OCI-LY7 (cell line): Measurements from ENCODE around the gene FAM162A. TPM values are rescaled to one million over a fixed set of nuclear protein-coding genes. Genes with fewer than 3 reads are reported as not detected.

Experiments used
- BruUV-seq: library from RNA; stranded (reverse); fragments of 400-500 nt; replicated peaks from 2 replicates; lab custom pipeline; 2021; lab: Mats Ljungman, UMichigan
- CTCF ChIA-PET: fragments of 300-600 bp; sonication (Branson Sonifier 250); formaldehyde crosslinking; loops from one replicate; lab custom pipeline; 2022; ENCODE audit warnings: antibody characterized with exemption; ENCODE audit not compliant: unreplicated experiment; lab: Charles Lee
- POLR2A ChIA-PET: fragments of 300-600 bp; sonication (Branson Sonifier 250); formaldehyde crosslinking; loops from one replicate; lab custom pipeline; 2022; ENCODE audit warnings: antibody characterized with exemption; lab: Charles Lee
- DNase-seq: peaks from one replicate; pipeline ENCODE4 v3.0.0-alpha.2; 2015; ENCODE audit warnings: low spot score
- H2AFZ ChIP-seq: fragments of 200-600 bp; sonication (generic), shearing (Covaris generic); 2 replicates; pipeline ENCODE4 v1.6.1; 2014; ENCODE audit warnings: mild to moderate bottlenecking, antibody characterized with exemption, low read length, moderate library complexity
- H3K27ac ChIP-seq: fragments of 200-600 bp; sonication (generic); 2 replicates; pipeline ENCODE4 v1.5.1; 2014; ENCODE audit warnings: mixed run types, low read depth, mild to moderate bottlenecking, moderate library complexity, low read length, inconsistent platforms; ENCODE audit not compliant: poor library complexity, severe bottlenecking
- H3K36me3 ChIP-seq: fragments of 200-600 bp; sonication (generic); 2 replicates; pipeline ENCODE4 v1.6.1; 2014; ENCODE audit warnings: mild to moderate bottlenecking, antibody characterized with exemption, low read length, moderate library complexity, mixed read lengths; ENCODE audit not compliant: insufficient read depth
- H3K4me1 ChIP-seq: fragments of 200-600 bp; sonication (generic); 2 replicates; pipeline ENCODE4 v1.5.1; 2014; ENCODE audit warnings: mild to moderate bottlenecking, low read length; ENCODE audit not compliant: insufficient read depth, poor library complexity, severe bottlenecking
- H3K4me2 ChIP-seq: fragments of 200-600 bp; sonication (generic); 2 replicates; pipeline ENCODE4 v1.6.1; 2014; ENCODE audit warnings: mild to moderate bottlenecking, low read length
- H3K4me3 ChIP-seq: fragments of 200-600 bp; sonication (generic); 2 replicates; pipeline ENCODE4 v1.5.1; 2014; ENCODE audit warnings: mild to moderate bottlenecking, low read depth, low read length; ENCODE audit not compliant: poor library complexity, severe bottlenecking
- H3K79me2 ChIP-seq: fragments of 200-600 bp; sonication (generic); 2 replicates; pipeline ENCODE4 v1.6.1; 2016; ENCODE audit warnings: low read depth, mild to moderate bottlenecking, low read length, moderate library complexity, mixed read lengths; ENCODE audit not compliant: insufficient read depth
- H3K9me2 ChIP-seq: fragments of 200-600 bp; sonication (generic); 2 replicates; pipeline ENCODE4 v1.6.1; 2016; ENCODE audit warnings: mild to moderate bottlenecking, low read length, mixed read lengths; ENCODE audit not compliant: insufficient read depth
- H3K9me3 ChIP-seq: fragments of 200-600 bp; sonication (generic); 2 replicates; pipeline ENCODE4 v1.6.1; 2014; ENCODE audit warnings: mild to moderate bottlenecking, mixed run types, low read length, mixed read lengths
- H4K20me1 ChIP-seq: fragments of 200-600 bp; sonication (generic); 2 replicates; pipeline ENCODE4 v1.6.1; 2014; ENCODE audit warnings: mild to moderate bottlenecking, antibody characterized with exemption, low read length, moderate library complexity, mixed read lengths; ENCODE audit not compliant: insufficient read depth
- EZH2phosphoT487 ChIP-seq: fragments of 200-600 bp; sonication (generic); IDR thresholded peaks from 2 replicates; pipeline ENCODE4 v1.6.1; 2018; ENCODE audit warnings: low read depth, borderline replicate concordance, mild to moderate bottlenecking, mixed run types, antibody characterized with exemption, low read length, moderate library complexity, mixed read lengths
- intact Hi-C: fragments of 100-400 bp; cut with micrococcal nuclease; formaldehyde crosslinking; loops from one replicate; pipeline ENCODE4 v1.10.0; 2022; ENCODE audit not compliant: unreplicated experiment
- total RNA-seq, 2 experiments: library from RNA; depleted of rRNA in 1 of 2; stranded (reverse); fragments of >200 nt in 1 of 2; shearing (Covaris generic) in 1 of 2; gene quantifications; 2 replicates each; pipeline ENCODE4 v1.2.3, GENCODE V29; 2014 to 2022
- TF ChIP-seq, protein P1 (sequence below): fragments of 200-600 bp; sonication (generic); conservative IDR thresholded peaks from 2 replicates; pipeline ENCODE4 v1.5.1; 2014; ENCODE audit warnings: mild to moderate bottlenecking, antibody characterized with exemption, low read length, moderate library complexity, mixed read lengths

The FAM162A gene
- total RNA-seq, 2 experiments from 2014 or later: 43.2 to 61.1 TPM

DNA sequence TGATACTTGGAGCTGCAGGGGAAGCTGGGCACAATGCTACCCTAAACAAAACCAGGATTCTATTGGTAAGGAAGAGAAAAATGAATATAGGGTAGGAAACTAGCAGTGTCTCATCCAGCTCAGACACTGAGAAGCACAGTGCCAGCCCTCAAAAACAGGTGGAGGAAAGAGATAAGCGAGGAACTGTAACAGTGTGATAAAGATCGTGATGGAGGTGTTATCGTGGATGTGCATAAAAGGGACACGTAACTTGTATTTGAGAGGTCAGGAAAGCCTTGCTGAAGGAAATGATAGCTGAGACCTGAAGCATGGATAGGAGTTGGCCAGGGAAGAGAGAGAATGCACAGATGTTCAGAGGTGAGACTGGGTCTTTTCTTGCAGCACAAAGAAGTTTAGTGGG lies 28.4 kb upstream of the FAM162A start:
- Histone ChIP-seq H3K4me3 (no peak overlapping the region), H3K9me3 (no peaks in the 10 kb centered on the region), H3K79me2 (no peaks in the 10 kb centered on the region), H2AFZ (no peak overlapping the region), H4K20me1 (no peaks in the 10 kb centered on the region), H3K4me1 (no peaks in the 10 kb centered on the region), H3K27ac (no peak overlapping the region), H3K9me2 (no peaks in the 10 kb centered on the region), H3K36me3 (peaks cover 30% of the 10 kb centered on the region), H3K4me2 (no peak overlapping the region)
- POLR2A ChIA-PET: no interaction called here
- no TSS peak for BruUV-seq
- CTCF ChIA-PET: no interaction called here
- intact Hi-C loops: no loop called here
- DNase-seq: no peak
- TF ChIP-seq EZH2phosphoT487: no peak
- TF ChIP-seq, protein P1, sequence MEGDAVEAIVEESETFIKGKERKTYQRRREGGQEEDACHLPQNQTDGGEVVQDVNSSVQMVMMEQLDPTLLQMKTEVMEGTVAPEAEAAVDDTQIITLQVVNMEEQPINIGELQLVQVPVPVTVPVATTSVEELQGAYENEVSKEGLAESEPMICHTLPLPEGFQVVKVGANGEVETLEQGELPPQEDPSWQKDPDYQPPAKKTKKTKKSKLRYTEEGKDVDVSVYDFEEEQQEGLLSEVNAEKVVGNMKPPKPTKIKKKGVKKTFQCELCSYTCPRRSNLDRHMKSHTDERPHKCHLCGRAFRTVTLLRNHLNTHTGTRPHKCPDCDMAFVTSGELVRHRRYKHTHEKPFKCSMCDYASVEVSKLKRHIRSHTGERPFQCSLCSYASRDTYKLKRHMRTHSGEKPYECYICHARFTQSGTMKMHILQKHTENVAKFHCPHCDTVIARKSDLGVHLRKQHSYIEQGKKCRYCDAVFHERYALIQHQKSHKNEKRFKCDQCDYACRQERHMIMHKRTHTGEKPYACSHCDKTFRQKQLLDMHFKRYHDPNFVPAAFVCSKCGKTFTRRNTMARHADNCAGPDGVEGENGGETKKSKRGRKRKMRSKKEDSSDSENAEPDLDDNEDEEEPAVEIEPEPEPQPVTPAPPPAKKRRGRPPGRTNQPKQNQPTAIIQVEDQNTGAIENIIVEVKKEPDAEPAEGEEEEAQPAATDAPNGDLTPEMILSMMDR: no peak

DNA sequence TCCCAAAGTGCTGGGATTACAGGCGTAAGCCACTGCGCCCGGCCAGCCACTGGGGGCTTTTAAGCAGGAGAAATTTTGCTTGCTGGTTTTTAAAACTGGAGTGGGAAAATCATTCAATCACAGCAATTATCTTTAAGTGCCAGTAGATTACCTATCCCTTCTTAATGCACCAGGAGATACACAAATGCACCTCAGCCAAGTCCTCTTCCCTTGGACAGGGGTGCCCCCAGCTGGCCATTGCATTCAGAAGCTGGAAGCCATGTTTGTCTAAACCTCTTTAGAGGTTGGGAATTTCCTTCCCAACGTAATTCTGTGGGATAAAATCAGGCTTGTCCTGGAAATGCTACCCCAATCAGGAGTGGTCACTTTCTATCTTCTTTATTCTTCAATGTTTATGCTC lies 27.6 kb upstream of the FAM162A start:
- no peak for TF ChIP-seq EZH2phosphoT487
- TF ChIP-seq, protein P1: peak; percentile 60
- Histone ChIP-seq H2AFZ (no peak overlapping the region), H3K27ac (no peak overlapping the region), H3K36me3 (peaks cover 36% of the 10 kb centered on the region), H4K20me1 (no peaks in the 10 kb centered on the region), H3K79me2 (no peaks in the 10 kb centered on the region), H3K9me3 (no peaks in the 10 kb centered on the region), H3K4me3 (no peak overlapping the region), H3K4me1 (no peaks in the 10 kb centered on the region), H3K4me2 (no peak overlapping the region), H3K9me2 (no peaks in the 10 kb centered on the region)
- peak; percentile 11 for DNase-seq
- ChIA-PET CTCF (no interaction called here), POLR2A (no interaction called here)
- BruUV-seq: no TSS peak
- intact Hi-C loops: no loop called here

DNA sequence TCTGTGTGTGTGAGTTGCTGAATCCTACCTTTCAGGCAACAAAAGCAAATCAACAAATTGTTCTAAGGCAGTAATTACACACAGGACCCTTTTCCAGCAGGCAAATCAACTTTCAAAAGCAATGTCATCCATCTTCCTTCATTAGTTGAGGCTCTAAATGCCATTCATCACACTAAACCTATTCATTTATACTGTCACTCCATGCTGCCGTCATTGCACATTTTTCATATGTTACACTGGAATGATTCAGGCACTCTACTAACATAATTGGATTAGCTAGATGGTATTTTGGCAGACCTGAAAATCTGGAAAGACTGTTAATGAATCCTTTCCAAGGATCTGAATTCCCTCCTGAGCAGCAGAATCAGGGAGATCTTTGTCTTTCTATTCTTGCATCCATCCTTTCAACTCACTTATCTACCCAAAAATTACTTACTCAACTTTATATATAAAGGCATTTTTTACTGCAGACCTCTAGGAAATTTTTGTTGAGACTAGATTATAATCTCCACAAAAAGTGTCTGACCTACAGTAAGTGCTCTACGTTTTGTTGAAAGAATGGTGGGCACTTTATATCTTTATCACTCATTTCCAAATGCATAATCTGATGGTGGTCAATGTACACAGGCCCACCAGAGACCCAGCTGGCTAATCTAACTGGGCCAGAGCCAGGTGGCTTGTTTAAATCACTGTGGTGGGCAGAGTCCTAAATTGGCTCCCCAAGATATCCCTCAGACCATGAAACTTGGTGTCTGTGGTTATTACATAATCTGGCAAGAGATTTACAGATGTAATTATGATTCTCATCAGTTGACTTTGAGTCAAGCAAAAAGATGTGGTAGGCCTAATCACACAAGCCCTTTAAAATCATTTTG lies 25.9 kb upstream of the FAM162A start:
- peaks cover 53% of the 10 kb centered on the region for H3K36me3 ChIP-seq
- no peaks in the 10 kb centered on the region for H4K20me1 ChIP-seq
- H3K79me2 ChIP-seq: no peaks in the 10 kb centered on the region
- TF ChIP-seq EZH2phosphoT487: no peak
- TF ChIP-seq, protein P1: no peak
- H3K9me3 ChIP-seq: no peaks in the 10 kb centered on the region
- intact Hi-C loops: no loop called here
- POLR2A ChIA-PET: interaction anchor here (1.0 to 1.4 kb wide), 2 partner anchors 7 to 26 kb away, joined by 3 to 4 read pairs; partner anchors contain the start of gene FAM162A
- CTCF ChIA-PET: interaction anchor here (0.5 kb wide), 1 partner anchor 36 kb away, joined by 3 read pairs; no protein-coding TSS in a partner anchor
- no peaks in the 10 kb centered on the region for H3K4me1 ChIP-seq
- H2AFZ ChIP-seq: no peak overlapping the region
- no peak overlapping the region for H3K27ac ChIP-seq
- H3K4me3 ChIP-seq: no peak overlapping the region
- no peak for DNase-seq
- no peak overlapping the region for H3K4me2 ChIP-seq
- no peaks in the 10 kb centered on the region for H3K9me2 ChIP-seq
- BruUV-seq: no TSS peak
